KBM-7 (cell line): ENCODE results near the gene KLHL29.

Source experiments
- DNase-seq: peaks from one replicate; pipeline ENCODE4 v3.0.0-alpha.2; 2015
- in situ Hi-C: fragments of 300-500 bp; cut with MboI; formaldehyde crosslinking; loops from 2 replicates; pipeline ENCODE4 v1.14.3; 2020; ENCODE audit warnings: low sequenced_read_pairs, low pct_unique_long_range_greater_than_20kb, mixed read lengths

Gene KLHL29

DNA sequence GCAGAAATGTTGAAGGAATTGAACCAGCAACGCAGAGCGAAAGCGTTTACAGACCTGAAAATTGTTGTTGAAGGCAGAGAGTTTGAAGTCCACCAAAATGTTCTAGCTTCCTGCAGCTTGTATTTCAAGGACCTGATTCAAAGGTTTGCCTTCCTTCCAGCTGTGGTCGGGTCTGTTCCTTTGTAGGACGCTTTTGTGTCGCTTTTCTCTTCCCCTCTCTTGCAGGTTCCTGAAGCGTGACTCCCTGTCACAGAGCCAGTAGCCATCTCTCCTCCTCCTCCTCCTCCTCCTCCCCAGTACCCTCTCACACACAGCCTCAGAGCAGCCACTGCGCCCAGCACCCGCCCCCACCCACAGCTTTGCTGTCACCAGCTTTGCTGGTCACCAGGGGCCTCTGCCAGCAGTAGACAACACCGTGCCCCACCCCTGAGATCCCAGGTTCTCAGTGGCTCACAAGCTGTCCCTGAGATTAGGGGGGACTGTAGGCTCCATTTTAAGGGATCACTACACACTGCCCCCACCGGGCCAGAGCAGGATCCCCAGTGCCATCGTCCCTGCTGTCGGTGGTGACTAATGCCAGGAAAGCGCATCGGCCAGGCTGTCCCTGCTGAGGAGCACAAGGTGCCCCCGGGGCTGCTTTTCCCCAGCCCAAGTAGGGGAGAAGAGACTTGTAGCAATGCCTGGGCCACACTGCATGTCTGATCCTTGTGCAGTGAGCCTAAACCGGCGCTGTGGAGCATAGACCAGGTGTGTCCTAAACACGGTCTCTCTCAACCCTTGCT is 299.6 kb downstream of the KLHL29 start:
- in situ Hi-C loops = no loop called here
- DNase-seq = peak; percentile 24

DNA sequence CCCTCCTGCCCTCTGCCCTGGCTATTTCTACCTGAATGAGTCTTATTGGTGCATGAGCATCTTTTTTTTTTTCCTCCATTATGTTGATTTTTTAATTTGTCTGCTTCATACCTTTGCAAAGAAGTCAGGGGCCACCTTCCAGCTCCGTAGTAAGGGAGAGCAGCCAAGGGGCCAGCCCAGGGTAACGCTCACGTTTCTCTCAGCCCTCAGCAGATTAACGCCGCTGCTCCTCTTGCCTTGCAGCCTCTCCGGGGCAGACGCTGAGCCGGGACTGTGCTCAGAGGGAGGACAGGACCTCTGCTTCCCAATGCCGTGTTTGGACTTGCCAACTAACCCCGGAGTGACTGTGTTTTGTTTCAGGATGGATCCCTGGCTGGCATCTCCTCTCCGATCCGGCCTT is 300.2 kb downstream of the KLHL29 start:
- in situ Hi-C loops = no loop called here
- DNase-seq = no peak

DNA sequence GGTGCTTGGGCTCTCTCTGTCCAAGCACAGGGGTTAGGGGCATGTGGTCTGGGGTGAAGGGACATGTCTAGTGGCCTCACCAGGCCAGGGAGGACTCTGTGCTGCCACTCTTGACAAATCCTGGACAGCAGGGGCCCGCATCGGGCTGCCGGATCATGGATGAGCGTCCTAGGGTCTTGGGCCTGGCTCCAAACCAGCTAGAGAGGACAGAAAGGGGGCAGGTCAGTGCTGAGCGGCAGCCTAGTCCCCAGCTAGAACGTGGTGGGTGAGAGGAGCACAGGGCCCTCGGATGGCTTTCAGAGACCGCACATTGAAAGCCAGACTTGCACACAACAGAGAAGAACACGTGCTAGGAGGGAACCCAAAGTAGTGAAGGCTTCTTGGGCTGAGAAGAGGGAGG is 300.7 kb downstream of the KLHL29 start:
- no peak for DNase-seq
- in situ Hi-C loops = no loop called here

DNA sequence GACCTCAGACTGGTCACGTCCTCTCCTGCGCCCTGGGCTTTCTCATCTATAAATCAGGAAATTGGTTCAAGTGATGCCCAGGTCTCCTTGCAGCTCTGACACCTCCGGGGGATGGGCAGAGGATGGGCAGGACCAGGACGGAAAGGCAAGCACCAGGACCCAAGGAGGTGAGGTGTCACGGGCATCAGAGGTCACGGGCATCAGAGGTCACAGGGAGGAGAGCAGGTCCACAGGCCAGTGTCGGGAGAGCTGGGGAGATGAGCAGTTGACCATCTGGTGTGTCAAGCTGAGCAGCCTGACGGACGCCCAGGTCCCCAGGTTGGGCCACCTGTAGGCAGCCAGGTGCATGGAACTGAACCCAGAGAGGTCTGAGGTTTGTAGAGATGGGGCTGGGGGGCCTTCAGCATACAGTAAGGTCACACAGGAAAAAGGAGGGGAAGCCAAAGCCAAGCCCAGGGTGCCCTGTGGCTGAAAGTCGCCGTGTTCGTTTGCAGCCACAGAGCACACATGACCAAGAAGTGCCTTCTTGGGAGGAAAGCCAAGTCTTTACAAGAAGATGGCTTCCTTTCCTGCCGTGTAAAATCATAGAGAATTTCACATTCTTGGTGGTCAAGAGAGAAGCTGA is 301.5 kb downstream of the KLHL29 start:
- no peak for DNase-seq
- in situ Hi-C loops = no loop called here

DNA sequence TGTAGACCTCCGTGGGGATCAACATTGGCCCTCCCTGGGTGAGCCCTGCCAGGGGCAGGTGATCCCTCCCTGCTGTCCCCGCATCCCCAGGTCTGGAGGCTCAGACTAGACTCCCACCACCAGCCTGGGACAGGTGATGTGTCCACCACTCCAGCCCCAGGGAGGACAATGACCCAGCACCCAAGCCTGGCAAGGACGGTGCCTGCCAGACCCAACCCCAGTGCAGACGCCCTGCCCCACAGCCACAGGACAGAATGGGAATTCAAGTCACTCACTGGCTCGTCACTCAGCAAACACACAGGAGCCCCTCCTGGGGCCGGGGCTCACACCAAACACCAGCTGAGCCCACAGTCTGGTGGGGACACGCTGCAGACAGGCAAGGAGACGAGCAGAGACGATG is 302.2 kb downstream of the KLHL29 start:
- in situ Hi-C loops = no loop called here
- DNase-seq = no peak

DNA sequence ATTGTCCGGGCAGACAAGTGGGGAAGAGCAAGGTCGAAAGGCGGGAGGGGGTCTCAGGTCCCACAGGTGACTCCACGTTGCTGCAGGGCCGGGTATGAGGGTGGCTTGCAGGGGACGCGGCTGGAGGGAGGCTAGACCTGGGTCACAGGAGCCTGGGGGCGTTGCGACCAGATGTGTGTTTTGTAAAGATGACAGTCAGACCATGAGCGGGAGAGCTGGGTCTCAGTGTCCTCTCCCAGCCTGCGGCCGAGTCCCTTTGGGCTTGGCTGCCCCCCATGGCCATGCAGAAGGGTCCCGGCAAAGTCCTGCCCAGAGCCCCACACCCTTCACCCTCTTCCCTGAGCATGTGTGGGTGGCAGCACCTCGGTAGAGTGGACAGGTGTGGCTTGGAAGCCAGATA is 302.7 kb downstream of the KLHL29 start:
- in situ Hi-C loops = no loop called here
- no peak for DNase-seq

DNA sequence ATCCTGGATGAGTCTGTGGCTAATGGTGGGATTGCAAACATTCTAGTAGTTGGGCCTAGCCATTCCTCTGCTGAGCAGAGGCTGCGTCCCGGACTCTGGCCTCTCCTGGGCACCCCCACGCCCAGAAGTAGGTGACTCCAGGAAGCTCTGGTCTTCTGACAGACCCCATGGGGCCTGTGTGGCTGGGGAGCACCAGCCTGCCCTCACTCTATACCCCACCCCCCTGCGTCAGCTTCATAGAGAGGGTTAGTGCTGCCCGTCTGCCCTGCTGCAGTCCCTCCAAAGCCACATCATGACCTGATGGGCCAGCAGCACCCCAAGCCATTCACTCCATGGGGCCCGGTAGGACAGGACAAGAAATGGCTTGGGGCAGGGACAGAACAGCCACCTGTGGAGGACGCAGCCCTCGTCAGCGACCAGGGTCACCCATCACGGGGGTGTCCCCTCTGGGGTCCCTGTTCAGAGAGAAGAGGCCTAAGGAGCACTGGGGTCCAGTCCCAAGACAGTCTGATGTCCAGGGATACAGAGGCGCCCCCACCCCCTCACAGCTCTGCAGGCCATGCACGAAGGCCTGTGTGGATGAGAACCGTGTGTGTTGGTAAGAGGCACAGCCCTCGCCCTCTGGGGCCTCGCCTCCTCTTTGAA is 303.6 kb downstream of the KLHL29 start:
- in situ Hi-C loops = no loop called here
- DNase-seq = no peak

DNA sequence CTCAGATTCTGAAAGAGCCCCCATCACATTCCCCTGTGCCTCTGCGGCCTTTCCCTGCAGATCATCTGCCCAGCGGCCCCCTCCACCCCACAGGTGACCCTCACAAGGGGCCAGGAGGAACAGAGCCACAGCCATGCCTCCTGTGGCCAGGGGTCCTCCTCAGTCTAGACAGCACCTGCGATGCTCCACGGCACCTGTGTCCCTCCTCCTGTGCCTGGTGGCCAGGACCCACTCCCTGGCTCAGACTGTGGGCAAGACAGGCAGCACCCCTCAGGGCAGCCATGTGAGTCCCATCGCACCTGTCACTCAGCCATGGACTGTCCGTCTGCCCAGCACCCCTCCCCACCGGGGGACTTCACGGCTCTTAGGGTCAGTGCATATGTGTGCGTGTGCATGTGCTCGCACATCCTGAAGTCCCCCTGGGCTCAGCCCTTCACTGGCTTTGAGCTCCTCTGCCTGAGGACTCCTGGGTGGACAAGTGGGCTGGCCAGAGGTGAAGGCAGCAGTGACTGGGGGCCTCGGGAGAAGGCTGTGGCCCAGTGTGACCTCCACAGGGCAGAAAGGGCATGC is 304.2 kb downstream of the KLHL29 start:
- in situ Hi-C loops = no loop called here
- DNase-seq = no peak

DNA sequence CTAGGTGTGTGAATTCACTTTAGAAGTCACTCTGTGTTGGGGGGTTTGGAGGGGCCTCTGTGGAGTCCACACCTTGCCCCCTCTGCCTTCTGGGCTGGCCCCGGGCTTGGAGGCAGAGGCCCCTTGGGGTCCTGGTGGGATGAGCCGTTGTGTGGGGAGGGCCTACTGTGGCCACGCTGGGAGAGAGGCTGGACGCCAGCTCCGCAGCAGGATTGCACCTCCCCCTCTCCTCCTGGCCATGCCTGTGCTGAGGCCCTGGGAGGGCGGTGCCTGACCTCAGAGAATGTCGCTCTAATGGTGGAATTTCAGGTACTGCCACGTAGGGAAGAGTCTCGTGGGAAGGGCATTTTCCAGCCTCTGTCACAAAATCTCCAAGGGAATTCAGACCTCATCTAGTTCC is 304.9 kb downstream of the KLHL29 start:
- no peak for DNase-seq
- in situ Hi-C loops = no loop called here

DNA sequence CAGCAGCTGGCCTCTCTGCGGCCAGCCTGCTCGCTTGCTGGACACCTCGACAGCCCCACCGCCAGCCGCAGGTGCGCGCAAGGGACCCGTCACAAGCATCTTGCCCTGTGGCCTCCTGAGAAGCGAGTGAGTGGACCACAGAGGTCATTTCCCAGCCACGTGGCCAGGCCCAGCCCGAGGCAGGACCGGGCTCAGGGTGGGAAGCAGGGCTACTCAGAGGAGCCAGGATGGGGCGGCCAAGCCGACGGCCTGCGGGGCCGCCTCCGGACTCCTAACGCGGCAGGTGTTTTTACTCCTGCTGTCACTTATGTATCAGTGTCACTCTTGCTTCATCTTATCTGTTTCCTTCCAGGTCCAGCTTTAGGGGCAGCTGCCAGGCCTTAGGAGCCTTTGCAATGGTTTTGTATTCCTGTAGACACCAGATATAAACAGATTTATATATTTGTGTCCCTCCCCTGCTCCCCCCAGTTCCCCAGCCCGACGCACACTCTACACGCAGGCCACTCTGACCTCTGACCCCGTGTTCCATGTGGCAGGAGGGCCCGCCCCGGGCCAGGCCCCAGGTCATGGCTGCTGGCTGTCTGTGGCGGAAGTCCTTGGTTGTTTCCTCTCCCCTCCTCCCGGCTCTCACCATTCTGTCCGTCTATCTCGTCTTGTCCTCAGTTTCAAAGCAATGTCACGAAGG is 305.6 kb downstream of the KLHL29 start:
- no peak for DNase-seq
- in situ Hi-C loops = no loop called here

DNA sequence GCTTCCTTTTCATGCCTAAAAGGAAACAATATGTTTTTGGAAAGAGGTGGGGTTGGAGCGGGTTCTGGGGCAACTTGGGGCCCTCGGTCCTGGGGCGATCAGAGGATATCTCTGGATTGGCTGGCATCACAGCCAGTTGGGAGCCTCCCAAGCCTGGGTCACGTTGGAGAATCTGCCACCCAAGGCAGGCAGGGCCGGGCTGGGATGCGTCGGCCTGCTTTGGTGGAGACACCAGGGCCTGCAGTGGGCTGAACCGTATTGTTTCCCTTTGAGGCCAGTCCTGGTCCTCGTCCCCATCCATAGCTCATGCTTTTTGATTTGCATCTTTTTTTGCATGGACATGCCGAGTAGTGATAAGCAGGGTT is 306.1 kb downstream of the KLHL29 start:
- DNase-seq = no peak
- in situ Hi-C loops = no loop called here

DNA sequence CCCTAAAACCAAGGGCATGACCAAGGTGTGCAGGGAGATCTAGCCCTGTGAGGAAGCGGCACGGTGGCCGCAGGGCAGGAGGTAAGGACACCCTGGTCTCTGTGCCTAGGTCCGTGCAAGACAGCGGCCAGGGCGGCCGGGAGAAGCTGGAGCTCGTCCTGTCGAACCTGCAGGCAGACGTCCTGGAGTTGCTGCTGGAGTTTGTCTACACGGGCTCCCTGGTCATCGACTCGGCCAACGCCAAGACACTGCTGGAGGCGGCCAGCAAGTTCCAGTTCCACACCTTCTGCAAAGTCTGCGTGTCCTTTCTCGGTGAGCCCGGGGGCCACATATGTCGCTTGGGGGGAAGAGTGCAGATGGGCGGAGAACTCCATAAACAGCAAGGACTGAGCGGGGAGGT is 306.6 kb downstream of the KLHL29 start:
- DNase-seq = no peak
- in situ Hi-C loops = no loop called here

DNA sequence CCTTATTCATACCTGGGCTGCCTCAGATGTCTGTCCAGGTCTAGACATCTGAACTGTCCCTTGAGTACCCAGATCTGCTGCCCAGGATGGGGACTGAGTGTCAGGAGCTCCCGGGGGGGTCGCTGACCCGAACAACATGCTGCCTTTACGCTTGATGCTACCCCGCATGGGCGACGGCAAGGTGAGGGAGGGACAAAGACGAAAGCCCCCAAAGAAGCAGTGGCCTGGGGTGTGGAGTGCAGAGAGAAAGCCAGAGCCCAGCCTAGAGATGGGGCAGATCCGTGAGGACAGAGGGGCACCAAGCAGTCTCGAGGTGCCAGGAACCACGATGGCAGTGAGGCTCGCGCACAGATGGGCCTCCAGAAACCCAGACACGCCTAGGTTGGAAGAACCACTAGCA is 307.3 kb downstream of the KLHL29 start:
- DNase-seq = no peak
- in situ Hi-C loops = no loop called here

DNA sequence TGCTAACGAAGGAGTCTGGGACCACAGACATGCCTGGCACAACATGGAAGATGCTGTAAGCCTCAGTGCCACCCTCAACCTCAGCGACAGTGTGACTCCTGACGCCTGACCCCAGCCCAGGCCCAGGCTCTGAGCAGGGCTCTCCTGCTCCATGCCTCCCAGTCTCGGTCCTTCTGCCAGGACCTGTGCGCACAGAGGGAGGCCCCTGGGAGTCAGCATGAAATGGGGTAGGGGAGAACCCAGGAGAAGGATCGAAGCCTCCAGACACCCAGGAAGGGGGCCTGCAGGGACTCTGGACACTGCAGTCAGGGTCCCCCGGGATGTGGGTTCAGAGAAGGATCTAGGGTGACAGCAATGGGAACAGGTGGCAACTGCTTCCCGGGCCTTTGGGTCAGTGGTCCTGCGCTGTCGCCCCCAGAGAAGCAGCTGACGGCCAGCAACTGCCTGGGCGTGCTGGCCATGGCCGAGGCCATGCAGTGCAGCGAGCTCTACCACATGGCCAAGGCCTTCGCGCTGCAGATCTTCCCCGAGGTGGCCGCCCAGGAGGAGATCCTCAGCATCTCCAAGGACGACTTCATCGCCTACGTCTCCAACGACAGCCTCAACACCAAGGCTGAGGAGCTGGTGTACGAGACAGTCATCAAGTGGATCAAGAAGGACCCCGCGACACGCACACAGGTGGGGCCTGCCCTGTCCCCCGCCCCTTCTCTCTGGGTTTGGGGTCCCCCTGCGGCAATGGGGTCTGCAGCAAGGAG is 308.0 kb downstream of the KLHL29 start:
- no peak for DNase-seq
- in situ Hi-C loops = no loop called here

DNA sequence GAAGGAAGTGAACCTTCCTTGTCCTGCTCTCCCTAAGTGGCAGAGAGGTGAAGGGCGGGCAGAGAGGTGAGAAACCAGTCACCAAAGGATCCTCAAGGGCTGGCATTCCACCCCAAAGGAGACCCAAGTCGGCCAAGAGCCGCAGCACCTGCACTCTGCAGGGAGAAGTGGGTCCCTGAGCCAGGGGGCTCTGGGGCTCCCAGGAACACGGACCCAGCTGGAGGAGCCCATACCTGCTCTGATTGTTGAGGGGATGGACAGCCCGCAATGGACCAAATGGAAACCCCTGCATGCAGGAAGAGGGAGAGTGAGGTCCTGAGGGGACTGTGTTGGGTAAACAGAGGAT is 308.6 kb downstream of the KLHL29 start:
- in situ Hi-C loops = no loop called here
- no peak for DNase-seq

DNA sequence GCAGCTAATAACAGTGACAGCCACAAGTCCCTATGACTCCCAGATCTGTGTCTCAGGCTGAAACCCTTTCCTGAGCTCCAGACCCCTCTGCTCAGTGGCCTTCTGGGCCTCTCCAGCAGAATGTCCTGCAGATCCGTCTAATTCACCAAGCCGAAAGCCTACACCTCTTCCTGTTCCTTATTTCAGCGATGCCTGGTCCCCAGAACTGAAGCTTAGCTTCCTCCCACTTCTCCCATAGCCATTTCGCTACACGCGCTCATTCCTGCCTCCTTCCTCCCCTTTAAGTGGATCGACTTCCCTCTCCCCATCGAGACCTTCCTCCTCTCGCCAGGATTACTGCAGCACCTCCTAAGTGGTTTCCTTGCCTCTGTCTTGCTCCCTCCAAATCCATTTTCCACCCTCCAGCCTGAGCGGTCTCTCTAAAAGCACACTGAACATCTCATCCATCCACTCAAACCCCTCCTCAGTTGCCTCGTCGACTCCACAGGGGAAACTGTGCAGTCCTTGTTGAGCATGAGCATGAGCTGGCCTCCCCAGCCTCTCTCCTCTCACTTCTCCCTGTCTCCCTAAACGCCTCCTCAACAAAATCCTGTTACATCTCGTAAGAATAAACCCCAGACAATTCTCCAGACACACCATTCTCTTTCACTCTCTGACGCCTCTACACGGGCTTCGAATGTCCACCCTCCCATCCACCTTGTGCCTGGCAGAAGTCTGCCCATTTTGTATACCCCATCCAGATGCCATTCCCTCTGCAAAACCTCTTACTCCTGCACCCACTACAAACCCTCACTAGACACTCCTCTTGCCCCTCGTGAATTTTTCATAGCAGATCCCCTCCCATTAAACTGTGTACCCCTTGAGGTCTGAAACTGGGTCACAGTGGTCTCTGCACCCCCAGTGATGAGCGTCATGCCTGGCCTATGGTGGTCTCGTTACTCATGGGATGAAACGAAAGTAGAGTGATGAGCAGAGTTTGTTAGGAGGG is 309.4 kb downstream of the KLHL29 start:
- no peak for DNase-seq

DNA sequence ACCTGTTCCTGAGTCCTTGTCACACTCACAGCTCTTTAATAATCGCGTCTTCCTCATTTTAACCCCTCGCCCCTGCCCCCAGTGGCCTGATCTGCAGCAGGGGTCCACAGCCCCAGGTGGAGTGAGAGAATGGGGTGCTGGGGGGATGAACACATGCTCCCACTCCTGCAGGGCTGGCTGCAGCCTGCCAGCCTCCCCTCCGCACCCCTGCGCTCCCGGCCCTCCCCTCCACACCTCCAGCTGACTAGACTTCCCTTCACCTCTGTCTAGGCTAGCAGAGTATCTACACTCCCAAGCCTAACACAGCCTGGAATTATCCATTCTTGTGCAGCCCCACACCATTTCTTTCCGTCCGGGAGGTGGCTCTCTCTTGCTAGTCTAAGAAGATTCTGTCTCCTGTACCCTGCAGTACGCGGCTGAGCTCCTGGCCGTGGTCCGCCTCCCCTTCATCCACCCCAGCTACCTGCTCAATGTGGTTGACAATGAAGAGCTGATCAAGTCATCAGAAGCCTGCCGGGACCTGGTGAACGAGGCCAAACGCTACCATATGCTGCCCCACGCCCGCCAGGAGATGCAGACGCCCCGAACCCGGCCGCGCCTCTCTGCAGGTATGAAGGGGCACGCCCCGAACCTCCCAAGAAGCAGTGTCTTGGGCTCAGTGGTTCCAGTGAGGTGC is 310.4 kb downstream of the KLHL29 start:
- in situ Hi-C loops = no loop called here
- DNase-seq = no peak

More for the DNA sequence above, 309.4 kb downstream of the KLHL29 start:
- in situ Hi-C loops = no loop called here
